HepG2 (cell line): Measurements from ENCODE around the gene TAOK3. TPM values are rescaled to one million over a fixed set of nuclear protein-coding genes. Genes with fewer than 3 reads are reported as not detected.

Experiments used
- FOSL2 ChIP-seq: sonication (generic); formaldehyde crosslinking; IDR thresholded peaks from 2 replicates; pipeline ENCODE4 v1.4.0; 2020; ENCODE audit warnings: missing genetic modification reagents
- IRX3 ChIP-seq: sonication (generic); formaldehyde crosslinking; IDR thresholded peaks from 2 replicates; pipeline ENCODE4 v1.8.1; 2023; ENCODE audit warnings: mild to moderate bottlenecking, low read depth, missing genetic modification reagents, borderline replicate concordance
- KDM2A ChIP-seq: sonication (generic); formaldehyde crosslinking; IDR thresholded peaks from 2 replicates; pipeline ENCODE4 v1.4.0; 2020; ENCODE audit warnings: low read depth, missing genetic modification reagents, borderline replicate concordance
- SOX6 ChIP-seq, 2 experiments: fragments of 450-650 bp in 1 of 2; sonication (generic) in 1 of 2; formaldehyde crosslinking in 1 of 2; IDR thresholded peaks; 2 replicates each; pipeline versions ENCODE4 v1.4.0 to v1.6.1; 2017 to 2020; ENCODE audit warnings: antibody characterized with exemption in 1 of 2, mild to moderate bottlenecking in 1 of 2, missing genetic modification reagents in 1 of 2
- TBX2 ChIP-seq: sonication (generic); formaldehyde crosslinking; IDR thresholded peaks from 2 replicates; pipeline ENCODE4 v1.5.0; 2020; ENCODE audit warnings: missing genetic modification reagents, mild to moderate bottlenecking, borderline replicate concordance
- ZBTB20 ChIP-seq: sonication (generic); formaldehyde crosslinking; IDR thresholded peaks from 2 replicates; pipeline ENCODE4 v1.8.1; 2023; ENCODE audit warnings: missing genetic modification reagents, low read depth, mild to moderate bottlenecking, borderline replicate concordance
- ZBTB8A ChIP-seq: sonication (generic); formaldehyde crosslinking; IDR thresholded peaks from 2 replicates; pipeline ENCODE4 v1.4.0; 2020; ENCODE audit warnings: mild to moderate bottlenecking, low read depth, missing genetic modification reagents, borderline replicate concordance
- ZFP82 ChIP-seq: sonication (generic); formaldehyde crosslinking; IDR thresholded peaks from 2 replicates; pipeline ENCODE4 v1.5.1; 2020; ENCODE audit warnings: mild to moderate bottlenecking, missing genetic modification reagents, borderline replicate concordance
- ZNF121 ChIP-seq: sonication (generic); formaldehyde crosslinking; IDR thresholded peaks from 2 replicates; pipeline ENCODE4 v1.5.0; 2020; ENCODE audit warnings: mild to moderate bottlenecking, missing genetic modification reagents
- ZNF232 ChIP-seq: sonication (generic); formaldehyde crosslinking; IDR thresholded peaks from 2 replicates; pipeline ENCODE4 v1.4.0; 2020; ENCODE audit warnings: missing genetic modification reagents, borderline replicate concordance
- ZNF530 ChIP-seq: sonication (generic); formaldehyde crosslinking; IDR thresholded peaks from 2 replicates; pipeline ENCODE4 v1.5.0; 2020; ENCODE audit warnings: low read depth, mild to moderate bottlenecking, missing genetic modification reagents
- ZNF558 ChIP-seq: sonication (generic); formaldehyde crosslinking; IDR thresholded peaks from 2 replicates; pipeline ENCODE4 v1.9.0; 2022; ENCODE audit warnings: mild to moderate bottlenecking, missing genetic modification reagents, borderline replicate concordance
- ZNF790 ChIP-seq: sonication (generic); formaldehyde crosslinking; IDR thresholded peaks from 2 replicates; pipeline ENCODE4 v1.8.0; 2022; ENCODE audit warnings: missing genetic modification reagents, mild to moderate bottlenecking, borderline replicate concordance
- ZSCAN25 ChIP-seq: sonication (generic); formaldehyde crosslinking; IDR thresholded peaks from 2 replicates; pipeline ENCODE4 v1.8.0; 2022; ENCODE audit warnings: mild to moderate bottlenecking, missing genetic modification reagents
- polyA plus RNA-seq, 8 experiments: library from polyadenylated mRNA; depleted of rRNA in 3 of 8; stranded (reverse) in 7 of 8; unstranded in 1 of 8; fragments of >200 nt; fragmentation: Illumina TruSeq in 4 of 8; extraction: Trizol in 4 of 8; gene quantifications; 2 replicates each; pipeline versions ENCODE4 v1.2.1 to v1.2.3, GENCODE V29; 2011 to 2016; ENCODE audit warnings: low read depth in 4 of 8, missing spikeins in 1 of 8, mixed read lengths in 1 of 8; ENCODE audit not compliant: insufficient read depth in 1 of 8
- total RNA-seq, 5 experiments: library from RNA; depleted of rRNA; stranded (reverse); fragments of >200 nt; fragmentation: Illumina TruSeq; extraction: Trizol; gene quantifications; 2 replicates each; pipeline ENCODE4 v1.2.3, GENCODE V29; 2016; ENCODE audit warnings: low read depth in 1 of 5
- TF ChIP-seq, protein P1 (sequence below): IDR thresholded peaks from 2 replicates; pipeline ENCODE4 v1.6.1; 2016
- TF ChIP-seq, protein P2 (sequence below): sonication (generic); IDR thresholded peaks from 2 replicates; pipeline ENCODE4 v1.6.1; 2016; ENCODE audit warnings: low read depth, borderline replicate concordance
- TF ChIP-seq, protein P3 (sequence below): sonication (generic); formaldehyde crosslinking; IDR thresholded peaks from 2 replicates; pipeline ENCODE4 v1.8.0; 2022; ENCODE audit warnings: mild to moderate bottlenecking, missing genetic modification reagents
- TF ChIP-seq, protein P4 (sequence below): sonication (generic); formaldehyde crosslinking; IDR thresholded peaks from 2 replicates; pipeline ENCODE4 v1.5.1; 2020; ENCODE audit warnings: mild to moderate bottlenecking, missing genetic modification reagents, moderate library complexity
- TF ChIP-seq, protein P5 (sequence below): sonication (generic); formaldehyde crosslinking; IDR thresholded peaks from 2 replicates; pipeline ENCODE4; 2020; ENCODE audit warnings: missing genetic modification reagents, mild to moderate bottlenecking, borderline replicate concordance

The TAOK3 gene
- total and polyA plus RNA-seq, 2 of the 13 experiments (the other 11 are each of a cell fraction or from before 2014, with no cell fraction given): 10.4 to 12.3 TPM

DNA sequence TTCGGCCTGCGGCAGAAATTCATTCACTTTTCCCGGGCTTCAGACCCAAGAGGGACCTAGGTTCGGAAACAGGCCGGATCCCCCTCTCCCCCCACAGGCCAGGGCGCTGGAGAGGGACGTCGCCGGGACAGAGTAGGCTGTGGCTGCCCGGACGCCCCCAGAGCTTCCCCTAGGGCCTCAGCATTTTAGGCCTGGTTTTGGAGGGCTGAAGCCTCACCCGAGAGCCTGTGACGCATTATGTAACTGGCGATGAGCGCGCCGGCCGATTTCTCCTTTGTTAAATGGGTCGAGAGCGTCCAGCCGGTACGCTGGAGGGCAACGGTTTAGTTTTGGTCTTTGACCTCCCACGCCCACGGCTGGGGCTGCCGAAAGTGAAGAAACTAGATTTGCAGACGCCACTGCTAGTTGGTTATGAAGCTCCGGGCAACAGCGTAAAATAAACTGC lies 236.1 kb downstream of the TAOK3 start (continued):
- TF ChIP-seq ZBTB8A (CRISPR knock-in tag) (no peak), FOSL2 (no peak), ZFP82 (CRISPR knock-in tag) (peak; percentile 13; the same call in 1 of the 2 replicates), ZNF121 (CRISPR knock-in tag) (no peak), ZNF530 (CRISPR knock-in tag) (no peak), ZNF558 (CRISPR knock-in tag) (peak; percentile 68; the same call in 1 of the 2 replicates), ZSCAN25 (CRISPR knock-in tag) (peak; percentile 39; the same call in 1 of the 2 replicates), SOX6 (IDR thresholded peaks at IDR 0.05) (no peak), SOX6 (CRISPR knock-in tag; IDR thresholded peaks at IDR 0.05) (no peak), ZBTB20 (CRISPR knock-in tag) (0 out of 2 replicates have a peak, but pooled peaks have one; percentile 20), IRX3 (CRISPR knock-in tag) (no peak), ZNF232 (CRISPR knock-in tag) (peak; percentile 22; the same call in 1 of the 2 replicates), KDM2A (CRISPR knock-in tag) (no peak), ZNF790 (no peak), TBX2 (CRISPR knock-in tag) (no peak)
- TF ChIP-seq, protein P1, sequence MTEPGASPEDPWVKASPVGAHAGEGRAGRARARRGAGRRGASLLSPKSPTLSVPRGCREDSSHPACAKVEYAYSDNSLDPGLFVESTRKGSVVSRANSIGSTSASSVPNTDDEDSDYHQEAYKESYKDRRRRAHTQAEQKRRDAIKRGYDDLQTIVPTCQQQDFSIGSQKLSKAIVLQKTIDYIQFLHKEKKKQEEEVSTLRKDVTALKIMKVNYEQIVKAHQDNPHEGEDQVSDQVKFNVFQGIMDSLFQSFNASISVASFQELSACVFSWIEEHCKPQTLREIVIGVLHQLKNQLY (CRISPR knock-in tag): no peak
- TF ChIP-seq, protein P2, sequence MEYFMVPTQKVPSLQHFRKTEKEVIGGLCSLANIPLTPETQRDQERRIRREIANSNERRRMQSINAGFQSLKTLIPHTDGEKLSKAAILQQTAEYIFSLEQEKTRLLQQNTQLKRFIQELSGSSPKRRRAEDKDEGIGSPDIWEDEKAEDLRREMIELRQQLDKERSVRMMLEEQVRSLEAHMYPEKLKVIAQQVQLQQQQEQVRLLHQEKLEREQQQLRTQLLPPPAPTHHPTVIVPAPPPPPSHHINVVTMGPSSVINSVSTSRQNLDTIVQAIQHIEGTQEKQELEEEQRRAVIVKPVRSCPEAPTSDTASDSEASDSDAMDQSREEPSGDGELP: peak; percentile 20; the same call in 1 of the 2 replicates
- TF ChIP-seq, protein P3, sequence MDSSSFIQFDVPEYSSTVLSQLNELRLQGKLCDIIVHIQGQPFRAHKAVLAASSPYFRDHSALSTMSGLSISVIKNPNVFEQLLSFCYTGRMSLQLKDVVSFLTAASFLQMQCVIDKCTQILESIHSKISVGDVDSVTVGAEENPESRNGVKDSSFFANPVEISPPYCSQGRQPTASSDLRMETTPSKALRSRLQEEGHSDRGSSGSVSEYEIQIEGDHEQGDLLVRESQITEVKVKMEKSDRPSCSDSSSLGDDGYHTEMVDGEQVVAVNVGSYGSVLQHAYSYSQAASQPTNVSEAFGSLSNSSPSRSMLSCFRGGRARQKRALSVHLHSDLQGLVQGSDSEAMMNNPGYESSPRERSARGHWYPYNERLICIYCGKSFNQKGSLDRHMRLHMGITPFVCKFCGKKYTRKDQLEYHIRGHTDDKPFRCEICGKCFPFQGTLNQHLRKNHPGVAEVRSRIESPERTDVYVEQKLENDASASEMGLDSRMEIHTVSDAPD (CRISPR knock-in tag): no peak
- TF ChIP-seq, protein P4, sequence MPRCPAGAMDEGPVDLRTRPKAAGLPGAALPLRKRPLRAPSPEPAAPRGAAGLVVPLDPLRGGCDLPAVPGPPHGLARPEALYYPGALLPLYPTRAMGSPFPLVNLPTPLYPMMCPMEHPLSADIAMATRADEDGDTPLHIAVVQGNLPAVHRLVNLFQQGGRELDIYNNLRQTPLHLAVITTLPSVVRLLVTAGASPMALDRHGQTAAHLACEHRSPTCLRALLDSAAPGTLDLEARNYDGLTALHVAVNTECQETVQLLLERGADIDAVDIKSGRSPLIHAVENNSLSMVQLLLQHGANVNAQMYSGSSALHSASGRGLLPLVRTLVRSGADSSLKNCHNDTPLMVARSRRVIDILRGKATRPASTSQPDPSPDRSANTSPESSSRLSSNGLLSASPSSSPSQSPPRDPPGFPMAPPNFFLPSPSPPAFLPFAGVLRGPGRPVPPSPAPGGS (CRISPR knock-in tag): 0 out of 2 replicates have a peak, but pooled peaks have one; percentile 2
- TF ChIP-seq, protein P5, sequence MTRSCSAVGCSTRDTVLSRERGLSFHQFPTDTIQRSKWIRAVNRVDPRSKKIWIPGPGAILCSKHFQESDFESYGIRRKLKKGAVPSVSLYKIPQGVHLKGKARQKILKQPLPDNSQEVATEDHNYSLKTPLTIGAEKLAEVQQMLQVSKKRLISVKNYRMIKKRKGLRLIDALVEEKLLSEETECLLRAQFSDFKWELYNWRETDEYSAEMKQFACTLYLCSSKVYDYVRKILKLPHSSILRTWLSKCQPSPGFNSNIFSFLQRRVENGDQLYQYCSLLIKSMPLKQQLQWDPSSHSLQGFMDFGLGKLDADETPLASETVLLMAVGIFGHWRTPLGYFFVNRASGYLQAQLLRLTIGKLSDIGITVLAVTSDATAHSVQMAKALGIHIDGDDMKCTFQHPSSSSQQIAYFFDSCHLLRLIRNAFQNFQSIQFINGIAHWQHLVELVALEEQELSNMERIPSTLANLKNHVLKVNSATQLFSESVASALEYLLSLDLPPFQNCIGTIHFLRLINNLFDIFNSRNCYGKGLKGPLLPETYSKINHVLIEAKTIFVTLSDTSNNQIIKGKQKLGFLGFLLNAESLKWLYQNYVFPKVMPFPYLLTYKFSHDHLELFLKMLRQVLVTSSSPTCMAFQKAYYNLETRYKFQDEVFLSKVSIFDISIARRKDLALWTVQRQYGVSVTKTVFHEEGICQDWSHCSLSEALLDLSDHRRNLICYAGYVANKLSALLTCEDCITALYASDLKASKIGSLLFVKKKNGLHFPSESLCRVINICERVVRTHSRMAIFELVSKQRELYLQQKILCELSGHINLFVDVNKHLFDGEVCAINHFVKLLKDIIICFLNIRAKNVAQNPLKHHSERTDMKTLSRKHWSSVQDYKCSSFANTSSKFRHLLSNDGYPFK (CRISPR knock-in tag): no peak
